NCI-H69 (cell line): ENCODE data around the gene RASGRP3.

Source experiments
- DNase-seq: peaks from one replicate; lab custom pipeline; 2025; lab: John Stamatoyannopoulos, UW

RASGRP3 gene

GRCh38 chr2:33457556-33458247, 18.7 kb upstream of the RASGRP3 start:
- DNase-seq = peak; percentile 4

GRCh38 chr2:33458248-33458819, 18.1 kb upstream of the RASGRP3 start:
- no peak for DNase-seq

GRCh38 chr2:33459745-33460144, 16.7 kb upstream of the RASGRP3 start:
- DNase-seq = no peak

- peak; percentile 1 for DNase-seq
These were observed 13.9 kb upstream of the RASGRP3 start for GRCh38 chr2:33462512-33462911.

GRCh38 chr2:33467413-33467812, 9.0 kb upstream of the RASGRP3 start:
- DNase-seq = no peak

- no peak for DNase-seq
These were observed 7.2 kb upstream of the RASGRP3 start for GRCh38 chr2:33469238-33469637.

GRCh38 chr2:33475224-33476130, 972 bp upstream of the RASGRP3 start:
- peak; percentile 69 for DNase-seq

- DNase-seq = no peak
These were observed 343 bp downstream of the RASGRP3 start for GRCh38 chr2:33476793-33477190.

GRCh38 chr2:33477473-33478468, 1.3 kb downstream of the RASGRP3 start:
- no peak for DNase-seq

GRCh38 chr2:33478968-33479731, 2.7 kb downstream of the RASGRP3 start:
- no peak for DNase-seq

- no peak for DNase-seq
These were observed 6.1 kb downstream of the RASGRP3 start for GRCh38 chr2:33482518-33482917.

- no peak for DNase-seq
These were observed 7.7 kb downstream of the RASGRP3 start for GRCh38 chr2:33484042-33484621.

GRCh38 chr2:33485051-33485450, 8.6 kb downstream of the RASGRP3 start:
- DNase-seq = no peak

GRCh38 chr2:33486544-33486943, 10.1 kb downstream of the RASGRP3 start:
- DNase-seq = no peak

GRCh38 chr2:33488178-33488690, 11.8 kb downstream of the RASGRP3 start:
- DNase-seq = no peak

- no peak for DNase-seq
These were observed 12.5 kb downstream of the RASGRP3 start for GRCh38 chr2:33488715-33489540.

- no peak for DNase-seq
These were observed 13.5 kb downstream of the RASGRP3 start for GRCh38 chr2:33489835-33490431.

GRCh38 chr2:33491441-33492084, 15.1 kb downstream of the RASGRP3 start:
- peak; percentile 0 for DNase-seq
